GM06990 (cell line): ENCODE data around the gene RBM12.
A peak's percentile ranks its signal among the peaks of the same experiment; 100 is the strongest.

Experiments
- DNase-seq: peaks from one replicate; pipeline ENCODE4 v3.0.0-alpha.2; 2011; ENCODE audit not compliant: insufficient read length; ENCODE audit errors: extremely low read depth
- H3K27me3 ChIP-seq: replicated peaks from 2 replicates; pipeline ENCODE4 v1.6.0; 2011; ENCODE audit warnings: low read length; ENCODE audit not compliant: control insufficient read depth, insufficient read depth
- H3K36me3 ChIP-seq: 2 replicates; pipeline ENCODE4 v1.5.1; 2011; ENCODE audit warnings: low read length; ENCODE audit not compliant: control insufficient read depth, insufficient read depth
- H3K4me3 ChIP-seq: replicated peaks from 2 replicates; pipeline ENCODE4 v1.5.1; 2011; ENCODE audit warnings: low read depth, mild to moderate bottlenecking, control low read depth, low read length
- CTCF ChIP-seq: IDR thresholded peaks from 2 replicates; pipeline ENCODE4 v1.5.1; 2011; ENCODE audit warnings: low read length, control low read depth, mild to moderate bottlenecking, inconsistent platforms; ENCODE audit not compliant: insufficient read depth, poor library complexity, severe bottlenecking

Gene RBM12

GRCh38 chr20:35626386-35627001, 38.2 kb downstream of the RBM12 start:
- Histone ChIP-seq H3K36me3 (peaks cover 18% of the 10 kb centered on the region), H3K4me3 (no peak overlapping the region), H3K27me3 (no peaks in the 10 kb centered on the region)
- DNase-seq = no peak
- TF ChIP-seq CTCF = no peak

GRCh38 chr20:35625584-35626385, 38.9 kb downstream of the RBM12 start:
- Histone ChIP-seq H3K27me3 (no peaks in the 10 kb centered on the region), H3K4me3 (no peak overlapping the region), H3K36me3 (peaks cover 13% of the 10 kb centered on the region)
- TF ChIP-seq CTCF = no peak
- no peak for DNase-seq

GRCh38 chr20:35621560-35621946, 43.1 kb downstream of the RBM12 start:
- TF ChIP-seq CTCF = no peak
- Histone ChIP-seq H3K27me3 (no peaks in the 10 kb centered on the region), H3K36me3 (peaks cover 6% of the 10 kb centered on the region), H3K4me3 (no peak overlapping the region)
- no peak for DNase-seq

GRCh38 chr20:35620818-35621559, 43.7 kb downstream of the RBM12 start:
- no peak for TF ChIP-seq CTCF
- Histone ChIP-seq H3K4me3 (no peak overlapping the region), H3K36me3 (peaks cover under 1% of the 10 kb centered on the region), H3K27me3 (no peaks in the 10 kb centered on the region)
- DNase-seq = no peak

GRCh38 chr20:35619196-35620095, 45.3 kb downstream of the RBM12 start:
- DNase-seq = peak; percentile 87
- H3K4me3 ChIP-seq = peak overlapping the region; percentile 74
- H3K36me3 ChIP-seq = no peaks in the 10 kb centered on the region; the same call in 1 of the 2 replicates
- TF ChIP-seq CTCF = peak; percentile 74
- no peaks in the 10 kb centered on the region for H3K27me3 ChIP-seq
